HG02870 (cell line): ENCODE measurements around the gene MASP2.
"Not testable (repeated sequence)": the region's sequence is repeated elsewhere in the genome, so short reads cannot be mapped to it uniquely, and the experiment has no call there.

Experiments used
- ATAC-seq: cut with Tn5 transposase; IDR thresholded peaks from one replicate; pipeline ENCODE4 v1.9.1; 2021; ENCODE audit warnings: mild to moderate bottlenecking, moderate library complexity; ENCODE audit not compliant: unreplicated experiment

MASP2 gene

DNA sequence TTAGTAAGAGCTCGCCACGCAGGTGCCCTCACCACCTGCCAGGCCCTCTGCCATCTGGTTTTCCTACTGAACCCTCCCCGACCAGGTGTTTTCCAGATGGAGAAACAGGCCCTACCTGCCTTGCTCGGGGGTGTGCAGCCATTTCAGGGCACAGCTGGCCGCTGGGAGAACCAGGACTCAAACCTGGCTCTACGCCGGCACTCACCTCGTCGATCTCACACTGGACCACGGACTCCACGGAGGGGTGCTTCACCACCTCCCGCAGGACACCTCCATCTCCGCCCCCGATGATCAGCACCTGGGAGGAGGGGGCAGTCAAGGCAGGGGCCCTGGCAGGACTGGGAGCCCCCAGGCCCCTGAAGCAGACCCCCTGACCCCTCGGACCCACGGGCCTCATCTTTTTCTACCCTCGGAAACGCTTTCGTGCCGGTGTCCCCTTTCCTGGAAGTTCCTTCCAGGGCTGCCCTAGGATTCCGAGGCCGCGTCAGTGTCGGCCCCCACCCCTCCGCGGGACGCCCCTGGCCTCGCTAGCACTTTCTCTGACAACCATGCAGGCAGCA lies 11.6 kb upstream of the MASP2 start:
- ATAC-seq = no peak

DNA sequence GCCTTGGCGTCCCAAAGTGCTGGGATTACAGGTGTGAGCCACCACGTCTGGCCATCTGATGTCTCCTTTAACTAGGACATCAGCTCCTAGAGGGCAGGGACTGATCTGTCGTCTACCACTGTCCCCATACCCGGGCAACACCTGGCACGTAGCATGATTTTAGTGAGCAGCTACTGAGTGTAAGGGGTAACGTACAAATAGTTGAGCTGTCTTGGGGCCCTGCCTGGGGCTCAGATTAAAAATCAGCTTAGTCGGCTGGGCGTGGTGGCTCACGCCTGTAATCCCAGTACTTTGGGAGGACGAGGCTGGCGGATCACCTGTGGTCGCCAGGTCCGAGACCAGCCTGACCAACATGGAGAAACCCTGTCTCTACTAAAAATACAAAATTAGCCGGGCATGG lies 11.0 kb upstream of the MASP2 start:
- no peak for ATAC-seq

DNA sequence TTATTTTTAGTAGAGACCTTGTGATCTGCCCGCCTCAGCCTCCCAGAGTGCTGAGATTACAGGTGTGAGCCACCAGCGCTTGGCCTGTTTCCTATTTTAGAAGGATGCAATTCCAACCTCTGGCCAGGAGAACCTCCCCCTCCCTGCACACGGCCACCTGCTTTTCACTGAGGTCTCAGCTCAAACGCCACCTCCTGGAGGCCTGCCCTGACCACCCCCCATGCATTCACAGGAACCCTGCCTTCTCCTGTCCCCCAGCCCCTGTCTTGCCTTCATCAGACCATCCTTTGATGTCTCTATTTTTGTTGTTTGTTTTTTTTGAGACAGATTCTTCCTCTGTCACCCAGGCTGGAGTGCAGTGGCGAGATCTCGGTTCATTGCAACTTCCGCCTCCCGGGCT lies 10.4 kb upstream of the MASP2 start:
- no peak for ATAC-seq

DNA sequence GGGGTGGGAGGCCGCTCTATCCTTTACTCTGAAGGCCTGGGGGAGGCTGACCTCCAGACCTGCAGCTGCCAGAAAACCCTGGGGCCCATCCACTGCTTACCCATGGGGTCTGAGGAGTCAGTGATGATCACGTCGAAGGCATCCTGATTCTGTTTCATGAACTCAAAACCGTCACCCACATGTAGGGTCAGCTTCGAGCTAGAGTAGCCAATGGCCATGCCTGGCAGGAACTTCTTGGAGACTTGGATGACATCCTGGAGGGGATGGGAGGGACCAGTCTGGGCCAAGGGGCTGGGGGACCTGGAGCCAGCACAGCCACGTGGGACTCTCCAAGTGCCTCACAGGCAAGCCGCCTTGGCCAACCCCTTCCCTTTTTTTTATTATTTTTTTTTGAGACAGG lies 9.5 kb upstream of the MASP2 start:
- no peak for ATAC-seq

GRCh38 chr1:11055676-11056075 lies 8.6 kb upstream of the MASP2 start:
- no peak for ATAC-seq

- no peak for ATAC-seq
These were observed 7.6 kb upstream of the MASP2 start for GRCh38 chr1:11054666-11055065.

GRCh38 chr1:11054181-11054580 lies 7.1 kb upstream of the MASP2 start:
- ATAC-seq = no peak

- no peak for ATAC-seq
These were observed 6.7 kb upstream of the MASP2 start for GRCh38 chr1:11053758-11054137.

DNA sequence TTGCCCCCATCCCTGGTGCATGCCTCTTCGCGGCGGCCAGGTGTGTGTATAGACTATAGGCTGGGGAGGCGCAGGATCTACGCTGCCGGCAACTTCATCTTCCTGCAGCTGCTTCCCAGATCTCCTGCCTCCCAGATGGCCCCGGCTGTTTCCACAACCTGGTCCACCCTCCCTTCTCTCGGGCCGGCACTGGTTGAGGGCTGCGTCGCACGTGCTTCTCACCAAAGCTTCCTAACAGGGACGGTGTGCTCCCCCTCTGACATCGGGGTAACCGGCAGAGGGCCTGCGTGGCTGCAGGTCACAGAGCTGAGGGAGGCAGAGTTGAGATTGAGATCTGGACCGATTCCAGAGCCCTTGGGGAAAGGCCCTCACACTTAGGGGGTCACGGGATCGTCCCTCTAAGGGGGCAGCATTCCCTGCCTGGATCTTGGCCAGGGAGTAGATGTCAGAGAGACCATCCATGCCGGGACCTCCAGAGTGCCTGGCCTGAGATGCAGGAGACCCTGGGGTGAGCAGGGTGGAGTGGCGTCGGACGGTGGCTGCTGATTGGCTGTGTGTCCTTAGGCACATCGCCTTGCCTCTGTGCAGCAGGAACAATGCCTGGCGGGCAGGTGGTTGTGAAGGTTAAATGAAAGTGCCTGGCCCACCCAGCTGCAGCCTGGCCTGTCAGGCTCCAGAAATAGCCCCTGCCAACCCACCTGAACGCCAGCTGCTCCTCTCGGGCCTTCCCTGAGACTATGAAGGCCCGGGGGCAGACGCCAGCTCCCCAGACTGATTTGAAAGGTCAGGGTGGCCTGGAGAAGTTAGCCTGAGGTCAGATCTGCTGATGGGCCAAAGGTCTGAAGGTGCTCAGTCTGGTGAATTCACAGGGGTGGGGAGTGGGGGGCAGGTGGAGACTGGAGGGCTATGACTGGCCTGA lies 6.1 kb upstream of the MASP2 start:
- no peak for ATAC-seq

- ATAC-seq = no peak
These were observed 4.9 kb upstream of the MASP2 start for GRCh38 chr1:11051781-11052511.

DNA sequence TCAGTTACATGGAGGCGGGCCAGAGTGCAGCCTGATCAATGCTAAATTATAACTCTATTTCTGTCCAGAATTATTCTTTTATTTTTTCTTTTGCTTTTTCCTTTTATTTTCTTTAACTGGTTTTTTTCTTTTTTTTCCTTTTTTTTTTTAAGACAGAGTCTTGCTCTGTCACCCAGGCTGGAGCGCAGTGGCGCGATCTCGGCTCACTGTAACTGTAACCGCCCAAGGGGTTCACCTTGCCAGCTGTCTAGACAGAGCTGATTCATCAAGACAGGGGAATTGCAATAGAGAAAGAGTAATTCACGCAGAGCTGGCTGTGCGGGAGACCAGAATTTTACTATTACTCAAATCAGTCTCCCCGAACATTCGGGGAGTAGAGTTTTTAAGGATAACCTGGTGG lies 4.1 kb upstream of the MASP2 start:
- not testable (repeated sequence) for ATAC-seq

- no peak for ATAC-seq
These were observed 821 bp downstream of the MASP2 start for GRCh38 chr1:11046270-11046566.

DNA sequence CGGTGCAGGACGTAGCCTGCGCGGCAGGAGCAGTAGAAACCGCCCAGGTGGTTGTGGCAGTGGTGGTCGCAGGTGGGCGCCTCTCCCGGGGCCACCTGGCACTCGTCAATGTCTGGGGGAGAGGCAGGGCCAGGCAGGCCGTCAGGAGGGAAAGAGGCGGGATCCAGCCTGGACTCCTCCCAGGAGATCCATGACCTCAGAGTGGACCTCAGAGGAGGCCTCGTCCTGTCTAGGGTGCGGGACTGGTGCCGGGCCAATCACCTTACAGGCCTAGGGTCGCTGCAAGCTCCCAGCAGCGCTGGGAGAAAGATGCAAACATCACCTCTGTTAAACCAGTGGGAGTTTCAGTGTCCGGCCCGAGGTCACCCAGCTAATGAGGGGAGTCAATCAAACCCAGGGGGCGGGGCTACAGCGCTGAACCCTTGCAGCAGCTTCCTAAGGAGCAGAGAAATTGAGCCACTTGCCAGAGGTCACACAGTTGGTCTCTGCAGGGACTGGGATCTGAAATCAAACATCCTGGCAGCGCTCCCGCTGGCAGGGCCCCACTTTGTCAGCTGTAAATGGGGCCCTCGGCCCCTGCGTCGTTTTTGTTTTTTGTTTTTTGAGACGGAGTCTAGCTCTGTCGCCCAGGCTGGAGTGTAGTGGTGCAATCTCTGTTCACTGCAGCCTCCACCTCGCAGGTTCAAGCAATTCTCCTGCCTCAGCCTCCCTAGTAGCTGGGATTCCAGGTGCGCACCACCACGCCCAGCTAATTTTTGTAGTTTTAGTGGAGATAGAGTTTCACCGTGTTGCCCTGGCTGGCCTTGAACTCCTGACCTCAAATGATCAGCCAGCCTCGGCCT lies 1.4 kb downstream of the MASP2 start:
- ATAC-seq = no peak

- ATAC-seq = no peak
These were observed 2.1 kb downstream of the MASP2 start for GRCh38 chr1:11044849-11045427.

DNA sequence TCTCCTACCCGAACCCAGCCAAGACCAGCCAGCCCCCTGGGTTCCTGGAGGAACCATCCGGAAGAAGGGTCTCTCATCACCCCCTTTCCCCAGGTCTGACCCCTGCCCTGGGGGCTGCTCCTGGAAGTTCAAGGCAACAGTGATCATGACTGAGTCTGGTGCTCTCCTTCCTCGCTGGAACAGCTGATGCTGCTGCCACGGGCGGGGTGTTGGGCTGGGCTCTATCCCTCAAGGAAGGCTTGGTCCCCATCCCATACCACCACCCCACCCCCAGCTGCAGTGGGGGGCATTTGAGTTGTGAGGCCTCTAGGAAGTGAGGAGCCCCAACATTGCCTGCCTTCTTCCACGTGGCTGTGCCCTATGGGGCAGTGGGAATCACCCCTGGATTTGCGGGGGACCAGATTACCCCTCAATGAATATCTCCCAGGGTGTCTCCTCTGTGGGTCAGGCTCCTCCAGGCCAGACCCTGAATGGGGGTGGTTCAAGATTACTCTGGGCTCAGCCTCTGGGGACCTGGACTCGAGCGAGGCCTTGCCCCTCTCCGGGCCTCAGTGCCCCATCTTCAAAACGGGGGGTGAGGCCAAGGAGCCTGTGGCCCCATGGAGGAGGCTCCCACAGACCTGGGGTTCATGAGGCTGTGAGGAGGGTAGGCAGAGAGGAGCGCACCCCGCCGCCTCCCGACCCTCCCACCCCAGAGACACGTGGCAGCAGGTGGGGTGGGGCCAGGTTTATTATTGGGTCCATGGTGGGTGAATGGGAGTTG lies 2.8 kb downstream of the MASP2 start:
- no peak for ATAC-seq

DNA sequence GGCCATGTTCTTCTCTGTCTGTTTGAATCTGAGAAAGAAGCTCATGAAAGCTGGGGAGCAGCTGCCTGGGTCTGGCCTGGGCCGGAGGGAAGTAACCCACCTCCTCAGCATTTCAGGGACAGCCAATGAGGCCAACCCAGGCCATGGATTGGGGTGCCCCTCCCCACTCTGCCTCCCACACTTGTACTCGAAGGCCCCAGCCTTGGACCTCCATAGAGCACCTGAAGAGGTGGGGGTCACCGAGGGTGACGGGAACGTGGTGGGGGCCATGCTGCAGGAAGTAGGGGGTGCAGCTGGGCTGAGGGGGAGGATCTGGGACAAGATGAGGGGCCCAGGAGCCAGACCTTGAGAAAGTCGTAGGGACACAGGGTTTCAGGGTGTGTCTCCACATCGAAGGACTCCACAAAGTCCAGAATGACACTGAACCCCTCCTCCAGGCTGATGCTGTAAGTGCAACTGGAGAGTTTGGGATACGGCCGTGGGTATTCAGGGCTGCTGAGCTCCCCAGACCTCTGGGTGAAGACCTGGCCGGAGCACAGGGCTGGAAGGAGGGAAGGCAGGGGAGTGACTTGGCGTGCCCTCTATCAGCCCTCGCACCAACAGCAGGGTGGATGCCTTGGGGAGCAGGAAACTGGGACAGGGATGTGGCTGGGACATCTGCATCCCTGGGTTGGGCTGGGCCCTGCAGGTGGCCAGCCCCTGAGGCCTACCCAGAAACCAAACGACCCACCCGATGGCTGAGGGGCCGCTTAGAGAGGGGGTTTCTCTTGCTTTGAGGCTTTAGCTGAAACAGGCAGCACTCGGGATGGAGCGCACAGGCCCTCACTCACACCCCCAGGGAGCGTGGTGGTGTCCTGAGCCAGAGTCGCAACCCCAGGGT lies 3.8 kb downstream of the MASP2 start:
- no peak for ATAC-seq

DNA sequence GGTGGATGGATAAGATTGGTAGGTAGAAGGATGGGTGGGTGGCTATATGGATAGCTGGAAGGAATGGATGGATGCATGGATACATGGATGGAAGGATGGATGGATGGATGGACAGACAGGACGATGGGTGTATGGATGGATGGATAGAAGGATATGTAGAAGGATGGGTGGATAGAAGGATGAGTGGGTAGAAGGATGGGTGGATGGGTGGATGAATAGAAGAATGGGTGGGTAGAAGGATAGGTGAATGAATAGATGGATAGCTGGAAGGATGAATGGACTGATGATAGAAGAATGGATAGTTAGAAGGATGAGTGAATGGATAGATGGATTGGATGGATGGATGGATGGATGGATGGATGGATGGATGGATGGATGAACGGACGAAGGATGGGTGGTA lies 5.0 kb downstream of the MASP2 start:
- ATAC-seq = no peak

GRCh38 chr1:11041048-11041447 lies 6.0 kb downstream of the MASP2 start:
- ATAC-seq = no peak

GRCh38 chr1:11040105-11040429 lies 7.0 kb downstream of the MASP2 start:
- not testable (repeated sequence) for ATAC-seq
